Peyer's patch (tissue), 4 donors: Measurements from ENCODE around the gene ZNF823. TPM values are rescaled to one million over a fixed set of nuclear protein-coding genes. Genes with fewer than 3 reads are reported as not detected.

Experiments used
- DNase-seq, 3 donors: peaks; one replicate each; pipeline ENCODE4 v3.0.0-alpha.2; 2017 to 2019
- H3K27ac ChIP-seq, 4 donors: fragments of 200-600 bp; sonication (generic); one replicate each; pipeline ENCODE4 v1.5.1; 2016 to 2019
- H3K27me3 ChIP-seq, 2 donors: fragments of 200-600 bp; sonication (generic); one replicate each; pipeline ENCODE4 v1.5.1; 2019
- H3K36me3 ChIP-seq, 3 donors: fragments of 200-600 bp; sonication (generic); one replicate each; pipeline ENCODE4 v1.5.1; 2016 to 2019
- H3K4me1 ChIP-seq, 4 donors: fragments of 200-600 bp; sonication (generic); one replicate each; pipeline ENCODE4 v1.5.1; 2016 to 2019
- H3K4me3 ChIP-seq, 4 donors: fragments of 200-600 bp; sonication (generic); 1 replicate in 3 of 4; 2 replicates in 1 of 4; pipeline ENCODE4 v1.5.1; 2016 to 2019; ENCODE audit warnings: mild to moderate bottlenecking in 1 of 4
- H3K9me3 ChIP-seq, 4 donors: fragments of 200-600 bp; sonication (generic); one replicate each; pipeline ENCODE4 v1.5.1; 2016 to 2019; ENCODE audit warnings: mild to moderate bottlenecking in 1 of 4
- CTCF ChIP-seq, 6 experiments: fragments of 450-650 bp in 4 of 6; fragments of 200-600 bp in 2 of 6; sonication (generic) in 1 of 6; IDR thresholded peaks; one replicate each; pipeline ENCODE4 v1.5.1; 2017 to 2019; ENCODE audit warnings: antibody characterized with exemption in 6 of 6, mild to moderate bottlenecking in 3 of 6, moderate library complexity in 1 of 6
- POLR2A ChIP-seq, 2 donors: fragments of 450-650 bp; IDR thresholded peaks; one replicate each; pipeline ENCODE4 v1.5.1; 2017; ENCODE audit warnings: antibody characterized with exemption in 2 of 2, mild to moderate bottlenecking in 2 of 2, moderate library complexity in 2 of 2
- total RNA-seq, 4 donors: library from RNA; depleted of rRNA; stranded (reverse); fragments of >200 nt; gene quantifications; one replicate each; pipeline ENCODE4 v1.1.0, GENCODE V29; 2016

ZNF823 gene
- total RNA-seq, result 10 to 100 TPM in 3 of 4 donors, 1 to 10 TPM in 1; 5.0 to 14.4 (median 13.1) TPM

GRCh38 chr19:11738746-11739620 is at the start of gene ZNF823:
Gene ZNF823 (minus strand): TSS chr19:11738946. CDS start chr19:11738819, 127 bp downstream.
- Histone ChIP-seq H3K4me1 (peaks cover 0 to 10% (median 3%) of the 10 kb centered on the region in 4 donors), H3K27me3 (no peaks in the 10 kb centered on the region), H3K4me3 (peak within 1 kb of the TSS; percentile 82 to 95 (median 88)), H3K27ac (peak within 1 kb of the TSS; percentile 80 to 96 (median 93)), H3K9me3 (no peaks in the 10 kb centered on the region), H3K36me3 (no peaks in the 10 kb centered on the region)
- TF ChIP-seq CTCF (IDR thresholded peaks at IDR 0.05) (no peak), POLR2A (IDR thresholded peaks at IDR 0.05) (peak; percentile 95 to 96)
- DNase-seq, result peak; percentile 99 to 100 (median 100)

- TF ChIP-seq POLR2A (IDR thresholded peaks at IDR 0.05) (no peak), CTCF (IDR thresholded peaks at IDR 0.05) (no peak)
- no peaks in the 10 kb centered on the region for H3K4me1 ChIP-seq
- DNase-seq, result no peak
- no peak overlapping the region for H3K27ac ChIP-seq
- peaks cover 0 to 2% (median under 1%) of the 10 kb centered on the region in 3 donors for H3K36me3 ChIP-seq
- no peak overlapping the region for H3K4me3 ChIP-seq
- no peaks in the 10 kb centered on the region for H3K27me3 ChIP-seq
- H3K9me3 ChIP-seq, result peaks cover 0 to 55% (median 6%) of the 10 kb centered on the region in 4 donors
Observed at GRCh38 chr19:11787536-11787935, 48.8 kb upstream of the ZNF823 start.

GRCh38 chr19:11784356-11784755 is 45.6 kb upstream of the ZNF823 start:
- Histone ChIP-seq H3K27ac (no peak overlapping the region), H3K9me3 (peaks cover 0 to 80% (median 18%) of the 10 kb centered on the region in 4 donors), H3K27me3 (no peaks in the 10 kb centered on the region), H3K4me1 (no peaks in the 10 kb centered on the region), H3K36me3 (peaks cover 0 to 32% (median 11%) of the 10 kb centered on the region in 3 donors), H3K4me3 (no peak overlapping the region)
- DNase-seq, result no peak
- TF ChIP-seq POLR2A (IDR thresholded peaks at IDR 0.05), result no peak
- TF ChIP-seq CTCF (IDR thresholded peaks at IDR 0.05), result no peak

- TF ChIP-seq CTCF (IDR thresholded peaks at IDR 0.05) (no peak), POLR2A (IDR thresholded peaks at IDR 0.05) (no peak)
- peaks cover 0 to 82% (median 20%) of the 10 kb centered on the region in 4 donors for H3K9me3 ChIP-seq
- DNase-seq, result no peak
Observed at GRCh38 chr19:11783767-11784166, 45.0 kb upstream of the ZNF823 start.

GRCh38 chr19:11781295-11782057 is 42.7 kb upstream of the ZNF823 start:
- peaks cover 0 to 60% (median 15%) of the 10 kb centered on the region in 3 donors for H3K36me3 ChIP-seq
- no peak overlapping the region for H3K4me3 ChIP-seq
- peaks cover 0 to 81% (median 23%) of the 10 kb centered on the region in 4 donors for H3K9me3 ChIP-seq
- H3K4me1 ChIP-seq, result no peaks in the 10 kb centered on the region
- DNase-seq, result no peak
- H3K27ac ChIP-seq, result no peak overlapping the region
- TF ChIP-seq POLR2A (IDR thresholded peaks at IDR 0.05), result no peak
- TF ChIP-seq CTCF (IDR thresholded peaks at IDR 0.05), result no peak
- H3K27me3 ChIP-seq, result no peaks in the 10 kb centered on the region

More at GRCh38 chr19:11783767-11784166, 45.0 kb upstream of the ZNF823 start:
- no peaks in the 10 kb centered on the region for H3K27me3 ChIP-seq
- no peak overlapping the region for H3K4me3 ChIP-seq
- no peaks in the 10 kb centered on the region for H3K4me1 ChIP-seq
- H3K27ac ChIP-seq, result no peak overlapping the region
- peaks cover 0 to 38% (median 11%) of the 10 kb centered on the region in 3 donors for H3K36me3 ChIP-seq
